ENCODE data around the gene HSD17B1. TPM values are rescaled to one million over a fixed set of nuclear protein-coding genes. Genes with fewer than 3 reads are reported as not detected.
A peak's percentile ranks its signal among the peaks of the same experiment; 100 is the strongest.

The HSD17B1 gene
- total and polyA plus RNA-seq, 2 donors (not counting 3 experiments of a cell fraction or from before 2014, with no cell fraction given) = 0.22 to 1.0 TPM

GRCh38 chr17:42521666-42522262 is 31.0 kb upstream of the HSD17B1 start:
- CTCF ChIA-PET = interaction anchor here (4.4 to 4.5 kb wide), 2 partner anchors 114 to 203 kb away, joined by 81 to 190 read pairs; no protein-coding TSS in a partner anchor
- no peaks in the 10 kb centered on the region for H3K9me3 ChIP-seq (replicated peaks; ENCODE audit: control insufficient read depth, insufficient read depth, low read length)
- peak overlapping the region; percentile 28 for H3K9ac ChIP-seq (replicated peaks; ENCODE audit: extremely low read depth, insufficient read depth, low read length)
- POLR2A ChIA-PET = interaction anchor here (4.5 kb wide), 1 partner anchor 99 kb away, joined by 38 read pairs; the partner anchor contains the start of gene CAVIN1
- no peak overlapping the region for H2AFZ ChIP-seq (ENCODE audit: low read depth, low read length)
- no peaks in the 10 kb centered on the region for H3K27me3 ChIP-seq (ENCODE audit: control insufficient read depth in 2 of 2, insufficient read depth in 2 of 2, low read length in 2 of 2)
- no peak overlapping the region for H3K4me2 ChIP-seq (ENCODE audit: insufficient read depth, low read length)
- no peak overlapping the region for H3K4me3 ChIP-seq (replicated peaks in 1 of 3; ENCODE audit: insufficient read depth in 1 of 3, low read depth in 1 of 3, low read length in 3 of 3)
- FAIRE-seq (no peak), DNase-seq (ENCODE audit: low read depth, low spot score) (no peak)
- H3K4me1 ChIP-seq (ENCODE audit: control insufficient read depth, extremely low read depth, insufficient read depth, low read length) = peaks cover 61% of the 10 kb centered on the region
- H3K79me2 ChIP-seq (ENCODE audit: control insufficient read depth, insufficient read depth, low read length) = no peaks in the 10 kb centered on the region
- peak overlapping the region; percentile 100 for H3K27ac ChIP-seq (ENCODE audit: insufficient read depth, low read depth, low read length)
- no peaks in the 10 kb centered on the region for H3K36me3 ChIP-seq (ENCODE audit: control insufficient read depth in 2 of 2, extremely low read depth in 1 of 2, insufficient read depth in 2 of 2, low read length in 2 of 2)
- TF ChIP-seq EZH2 (IDR thresholded peaks at IDR 0.05; ENCODE audit: borderline replicate concordance, low read depth, low read length, severe bottlenecking) (no peak), FOS (IDR thresholded peaks at IDR 0.05; ENCODE audit: borderline replicate concordance, insufficient read depth, low read length) (no peak), GATA2 (IDR thresholded peaks at IDR 0.05; ENCODE audit: insufficient read depth, insufficient read length, low read depth, low read length) (no peak), JUN (IDR thresholded peaks at IDR 0.05; ENCODE audit: borderline replicate concordance, insufficient read depth, insufficient read length, low read depth) (no peak), CTCF (IDR thresholded peaks at IDR 0.05; ENCODE audit: extremely low read depth in 1 of 2, insufficient read depth in 1 of 2, low read depth in 1 of 2, low read length in 2 of 2) (no peak), POLR2A (IDR thresholded peaks at IDR 0.05; ENCODE audit: low read depth, low read length) (no peak), MYC (IDR thresholded peaks at IDR 0.05; ENCODE audit: low read depth, low read length) (no peak), MAX (IDR thresholded peaks at IDR 0.05; ENCODE audit: insufficient read depth, insufficient read length) (no peak), POLR2AphosphoS5 (IDR thresholded peaks at IDR 0.05; ENCODE audit: insufficient read depth, low read depth, low read length) (no peak)
- no TSS peak for BruUV-seq (replicated peaks)
- no peaks in the 10 kb centered on the region for H4K20me1 ChIP-seq (replicated peaks; ENCODE audit: control insufficient read depth, extremely low read depth, insufficient read depth, low read length)
- no peaks in the 10 kb centered on the region for H3K9me1 ChIP-seq (replicated peaks; ENCODE audit: control insufficient read depth, extremely low read depth, insufficient read depth, low read length)
- dilution Hi-C loops (cut with MboI; ENCODE audit: extremely low pct_ligation_motif_present, low sequenced_read_pairs) = loop anchor here (25.0 kb wide), 1 partner anchor 184 kb away; no protein-coding TSS in a partner anchor
- intact Hi-C loops (cut with micrococcal nuclease) = loop anchor here (10.0 kb wide), 2 partner anchors 387 to 497 kb away; partner anchors contain the start of gene NKIRAS2
